Activated gamma-delta T cell (primary cell): ENCODE results near the gene DAB2.
"Not testable (repeated sequence)": the region's sequence is repeated elsewhere in the genome, so short reads cannot be mapped to it uniquely, and the experiment has no call there.

Source experiments
- DNase-seq: peaks from one replicate; lab custom pipeline; 2025; lab: John Stamatoyannopoulos, UW

Gene DAB2

GRCh38 chr5:39420482-39421145, 4.2 kb downstream of the DAB2 start:
- no peak for DNase-seq

- DNase-seq = no peak
Observed at GRCh38 chr5:39419796-39420195, 5.0 kb downstream of the DAB2 start.

GRCh38 chr5:39417979-39418378, 6.8 kb downstream of the DAB2 start:
- no peak for DNase-seq

GRCh38 chr5:39415201-39415600, 9.6 kb downstream of the DAB2 start:
- no peak for DNase-seq

- DNase-seq = no peak
Observed at GRCh38 chr5:39414426-39414825, 10.4 kb downstream of the DAB2 start.

- DNase-seq = no peak
Observed at GRCh38 chr5:39413771-39414170, 11.0 kb downstream of the DAB2 start.

GRCh38 chr5:39412721-39413394, 11.9 kb downstream of the DAB2 start:
- no peak for DNase-seq

GRCh38 chr5:39411985-39412384, 12.8 kb downstream of the DAB2 start:
- DNase-seq = no peak

GRCh38 chr5:39411061-39411460, 13.7 kb downstream of the DAB2 start:
- DNase-seq = no peak

- no peak for DNase-seq
Observed at GRCh38 chr5:39409033-39409432, 15.7 kb downstream of the DAB2 start.

GRCh38 chr5:39405083-39405843, 19.5 kb downstream of the DAB2 start:
- no peak for DNase-seq

- DNase-seq = not testable (repeated sequence)
Observed at GRCh38 chr5:39403761-39404160, 21.0 kb downstream of the DAB2 start.

- DNase-seq = not testable (repeated sequence)
Observed at GRCh38 chr5:39402140-39402539, 22.6 kb downstream of the DAB2 start.

GRCh38 chr5:39400713-39401578, 23.8 kb downstream of the DAB2 start:
- no peak for DNase-seq

GRCh38 chr5:39399135-39400036, 25.4 kb downstream of the DAB2 start:
- no peak for DNase-seq

- no peak for DNase-seq
Observed at GRCh38 chr5:39396843-39397242, 27.9 kb downstream of the DAB2 start.

- DNase-seq = no peak
Observed at GRCh38 chr5:39395521-39395920, 29.3 kb downstream of the DAB2 start.

- DNase-seq = no peak
Observed at GRCh38 chr5:39394946-39395345, 29.8 kb downstream of the DAB2 start.

GRCh38 chr5:39390945-39391344, 33.8 kb downstream of the DAB2 start:
- no peak for DNase-seq

GRCh38 chr5:39387293-39387692, 37.5 kb downstream of the DAB2 start:
- no peak for DNase-seq

GRCh38 chr5:39384271-39384670, 40.5 kb downstream of the DAB2 start:
- no peak for DNase-seq
